Measurements from ENCODE around the gene CNN2.

CNN2 gene

GRCh38 chr19:988081-988480 is 38.3 kb upstream of the CNN2 start:
- TF ChIP-seq POLR2AphosphoS5 (IDR thresholded peaks at IDR 0.05; ENCODE audit: borderline replicate concordance, low read depth, low read length), result no peak

GRCh38 chr19:988510-988909 is 37.9 kb upstream of the CNN2 start:
- Histone ChIP-seq H3K9ac (ENCODE audit: insufficient read length) (no peak overlapping the region), H3K9me3 (ENCODE audit: low read depth, low read length) (no peaks in the 10 kb centered on the region), H3K27ac (no peak overlapping the region), H3K36me3 (ENCODE audit: insufficient read depth, low read length) (peaks cover 35% of the 10 kb centered on the region; the same call in 1 of the 2 replicates), H3K4me3 (no peak overlapping the region)
- DNase-seq (ENCODE audit: low read depth, low spot score), result no peak
- TF ChIP-seq FOXP2 (optimal IDR thresholded peaks at IDR 0.05; ENCODE audit: control extremely low read depth, extremely low read length, insufficient read depth) (no peak), EZH2 (IDR thresholded peaks at IDR 0.05) (no peak), POLR2AphosphoS5 (IDR thresholded peaks at IDR 0.05; ENCODE audit: borderline replicate concordance, low read depth, low read length) (no peak)

More at GRCh38 chr19:988081-988480, 38.3 kb upstream of the CNN2 start:
- no peak overlapping the region for H3K27ac ChIP-seq
- no peak for DNase-seq (ENCODE audit: low read depth, low spot score)
- H3K9me3 ChIP-seq (ENCODE audit: low read depth, low read length), result no peaks in the 10 kb centered on the region
- H3K36me3 ChIP-seq (ENCODE audit: insufficient read depth, low read length), result peaks cover 33% of the 10 kb centered on the region; the same call in 1 of the 2 replicates
- H3K9ac ChIP-seq (ENCODE audit: insufficient read length), result no peak overlapping the region
- no peak overlapping the region for H3K4me3 ChIP-seq

GRCh38 chr19:989381-990081 is 36.9 kb upstream of the CNN2 start:
- DNase-seq (ENCODE audit: low read depth, low spot score), result no peak
- Histone ChIP-seq H3K27ac (no peak overlapping the region), H3K9me3 (ENCODE audit: low read depth, low read length) (no peaks in the 10 kb centered on the region), H3K9ac (ENCODE audit: insufficient read length) (no peak overlapping the region), H3K4me3 (no peak overlapping the region), H3K36me3 (ENCODE audit: insufficient read depth, low read length) (peaks cover 38% of the 10 kb centered on the region; the same call in 1 of the 2 replicates)
- TF ChIP-seq FOXP2 (optimal IDR thresholded peaks at IDR 0.05; ENCODE audit: control extremely low read depth, extremely low read length, insufficient read depth), result no peak
- no peak for TF ChIP-seq POLR2AphosphoS5 (IDR thresholded peaks at IDR 0.05; ENCODE audit: borderline replicate concordance, low read depth, low read length)
- TF ChIP-seq EZH2 (IDR thresholded peaks at IDR 0.05), result no peak

GRCh38 chr19:990119-990571 is 36.3 kb upstream of the CNN2 start:
- H3K9ac ChIP-seq (ENCODE audit: insufficient read length), result no peak overlapping the region
- H3K36me3 ChIP-seq (ENCODE audit: insufficient read depth, low read length), result peaks cover 38% of the 10 kb centered on the region; the same call in 1 of the 2 replicates
- no peak overlapping the region for H3K4me3 ChIP-seq
- no peaks in the 10 kb centered on the region for H3K9me3 ChIP-seq (ENCODE audit: low read depth, low read length)
- H3K27ac ChIP-seq, result no peak overlapping the region
- no peak for DNase-seq (ENCODE audit: low read depth, low spot score)
- TF ChIP-seq POLR2AphosphoS5 (IDR thresholded peaks at IDR 0.05; ENCODE audit: borderline replicate concordance, low read depth, low read length) (no peak), EZH2 (IDR thresholded peaks at IDR 0.05) (no peak), FOXP2 (optimal IDR thresholded peaks at IDR 0.05; ENCODE audit: control extremely low read depth, extremely low read length, insufficient read depth) (no peak)

GRCh38 chr19:990746-991145 is 35.7 kb upstream of the CNN2 start:
- no peaks in the 10 kb centered on the region for H3K9me3 ChIP-seq (ENCODE audit: low read depth, low read length)
- H3K36me3 ChIP-seq (ENCODE audit: insufficient read depth, low read length), result peaks cover 35% of the 10 kb centered on the region; the same call in 1 of the 2 replicates
- no peak overlapping the region for H3K9ac ChIP-seq (ENCODE audit: insufficient read length)
- no peak for DNase-seq (ENCODE audit: low read depth, low spot score)
- no peak overlapping the region for H3K4me3 ChIP-seq
- no peak for TF ChIP-seq POLR2AphosphoS5 (IDR thresholded peaks at IDR 0.05; ENCODE audit: borderline replicate concordance, low read depth, low read length)
- H3K27ac ChIP-seq, result no peak overlapping the region

- TF ChIP-seq POLR2AphosphoS5 (IDR thresholded peaks at IDR 0.05; ENCODE audit: borderline replicate concordance, low read depth, low read length) (no peak), FOXP2 (optimal IDR thresholded peaks at IDR 0.05; ENCODE audit: control extremely low read depth, extremely low read length, insufficient read depth) (no peak), EZH2 (IDR thresholded peaks at IDR 0.05) (no peak)
- Histone ChIP-seq H3K9ac (ENCODE audit: insufficient read length) (no peak overlapping the region), H3K27ac (no peak overlapping the region), H3K4me3 (no peak overlapping the region), H3K36me3 (ENCODE audit: insufficient read depth, low read length) (peaks cover 29% of the 10 kb centered on the region; the same call in 1 of the 2 replicates), H3K9me3 (ENCODE audit: low read depth, low read length) (no peaks in the 10 kb centered on the region)
- DNase-seq (ENCODE audit: low read depth, low spot score), result no peak
Measured at GRCh38 chr19:991174-991931, 35.1 kb upstream of the CNN2 start.

GRCh38 chr19:991932-992669 is 34.3 kb upstream of the CNN2 start:
- DNase-seq (ENCODE audit: low read depth, low spot score), result no peak
- no peak overlapping the region for H3K9ac ChIP-seq (ENCODE audit: insufficient read length)
- H3K27ac ChIP-seq, result no peak overlapping the region
- TF ChIP-seq POLR2AphosphoS5 (IDR thresholded peaks at IDR 0.05; ENCODE audit: borderline replicate concordance, low read depth, low read length), result no peak
- TF ChIP-seq FOXP2 (optimal IDR thresholded peaks at IDR 0.05; ENCODE audit: control extremely low read depth, extremely low read length, insufficient read depth), result no peak
- TF ChIP-seq EZH2 (IDR thresholded peaks at IDR 0.05), result no peak
- no peak overlapping the region for H3K4me3 ChIP-seq
- no peaks in the 10 kb centered on the region for H3K9me3 ChIP-seq (ENCODE audit: low read depth, low read length)
- peaks cover 24% of the 10 kb centered on the region; the same call in 1 of the 2 replicates for H3K36me3 ChIP-seq (ENCODE audit: insufficient read depth, low read length)

GRCh38 chr19:992670-993055 is 33.7 kb upstream of the CNN2 start:
- no peak overlapping the region for H3K9ac ChIP-seq (ENCODE audit: insufficient read length)
- no peak for DNase-seq (ENCODE audit: low read depth, low spot score)
- H3K4me3 ChIP-seq, result no peak overlapping the region
- H3K9me3 ChIP-seq (ENCODE audit: low read depth, low read length), result no peaks in the 10 kb centered on the region
- TF ChIP-seq EZH2 (IDR thresholded peaks at IDR 0.05) (no peak), FOXP2 (optimal IDR thresholded peaks at IDR 0.05; ENCODE audit: control extremely low read depth, extremely low read length, insufficient read depth) (no peak), POLR2AphosphoS5 (IDR thresholded peaks at IDR 0.05; ENCODE audit: borderline replicate concordance, low read depth, low read length) (no peak)
- H3K27ac ChIP-seq, result no peak overlapping the region
- H3K36me3 ChIP-seq (ENCODE audit: insufficient read depth, low read length), result peaks cover 21% of the 10 kb centered on the region; the same call in 1 of the 2 replicates
